Tibial nerve (tissue), 4 donors: ENCODE measurements around the gene DDX28.

Source experiments
- CTCF ChIP-seq, 5 experiments: fragments of 200-600 bp in 3 of 5; fragments of 450-650 bp in 2 of 5; sonication (generic) in 3 of 5; IDR thresholded peaks; one replicate each; pipeline ENCODE4 v1.5.1; 2016 to 2019; ENCODE audit warnings: antibody characterized with exemption in 5 of 5, mild to moderate bottlenecking in 3 of 5, moderate library complexity in 2 of 5
- EP300 ChIP-seq, 2 donors: sonication (generic); formaldehyde crosslinking; IDR thresholded peaks; one replicate each; pipeline ENCODE4 v1.6.1; 2017; ENCODE audit warnings: antibody characterized with exemption in 2 of 2, mild to moderate bottlenecking in 1 of 2
- POLR2A ChIP-seq, 2 donors: fragments of 450-650 bp; IDR thresholded peaks; one replicate each; pipeline ENCODE4 v1.6.1; 2017; ENCODE audit warnings: antibody characterized with exemption in 2 of 2, mild to moderate bottlenecking in 2 of 2, moderate library complexity in 2 of 2

- TF ChIP-seq CTCF (IDR thresholded peaks at IDR 0.05) (no peak), EP300 (IDR thresholded peaks at IDR 0.05) (peak in 1 of 2 donors; percentile 43), POLR2A (IDR thresholded peaks at IDR 0.05) (no peak)
Observed at GRCh38 chr16:68005786-68006286, 17.2 kb downstream of the DDX28 start.
